Caco-2 (cell line): ENCODE measurements around the gene COL25A1. TPM values are rescaled to one million over a fixed set of nuclear protein-coding genes. Genes with fewer than 3 reads are reported as not detected.

Experiments
- BruUV-seq: library from RNA; stranded (reverse); fragments of 400-500 nt; replicated peaks from 2 replicates; lab custom pipeline; 2021; lab: Mats Ljungman, UMichigan
- CTCF ChIA-PET: fragments of 300-600 bp; sonication (Branson Sonifier 250); formaldehyde crosslinking; loops from one replicate; lab custom pipeline; 2022; ENCODE audit warnings: antibody characterized with exemption; lab: Charles Lee
- POLR2A ChIA-PET: fragments of 300-600 bp; sonication (Branson Sonifier 250); formaldehyde crosslinking; loops from one replicate; lab custom pipeline; 2022; ENCODE audit warnings: antibody characterized with exemption; lab: Charles Lee
- DNase-seq, 2 experiments: peaks; one replicate each; pipeline versions ENCODE4 v3.0.0 to v3.0.0-alpha.2; 2020 to 2022
- H3K27me3 ChIP-seq: replicated peaks from 2 replicates; pipeline ENCODE4 v1.6.0; 2011; ENCODE audit warnings: low read length; ENCODE audit not compliant: control insufficient read depth, insufficient read depth
- H3K36me3 ChIP-seq: 2 replicates; pipeline ENCODE4 v1.5.1; 2011; ENCODE audit warnings: low read length; ENCODE audit not compliant: control insufficient read depth, insufficient read depth
- H3K4me1 ChIP-seq: fragments of 250-450 bp; sonication (Bioruptor Pico); 2 replicates; pipeline ENCODE4 v1.5.1; 2020; ENCODE audit warnings: mild to moderate bottlenecking
- H3K4me3 ChIP-seq: 2 replicates; pipeline ENCODE4 v1.5.1; 2011; ENCODE audit warnings: low read depth, mild to moderate bottlenecking, control low read depth, low read length
- H3K9me3 ChIP-seq: fragments of 250-450 bp; sonication (Bioruptor Pico); 2 replicates; pipeline ENCODE4 v1.5.1; 2020; ENCODE audit warnings: mild to moderate bottlenecking, moderate library complexity
- H3K27ac Mint-ChIP-seq: one replicate; pipeline ENCODE4 v1.8.0; 2022; ENCODE audit warnings: mixed read lengths; ENCODE audit not compliant: unreplicated experiment
- H3K27me3 Mint-ChIP-seq: one replicate; pipeline ENCODE4 v1.8.0; 2022; ENCODE audit warnings: mixed read lengths; ENCODE audit not compliant: insufficient read depth, unreplicated experiment
- H3K36me3 Mint-ChIP-seq: one replicate; pipeline ENCODE4 v1.8.0; 2022; ENCODE audit warnings: mild to moderate bottlenecking, mixed read lengths; ENCODE audit not compliant: insufficient read depth, unreplicated experiment
- H3K4me1 Mint-ChIP-seq: one replicate; pipeline ENCODE4 v1.8.0; 2022; ENCODE audit warnings: low read depth, mixed read lengths; ENCODE audit not compliant: unreplicated experiment
- H3K4me3 Mint-ChIP-seq: one replicate; pipeline ENCODE4 v1.8.0; 2022; ENCODE audit warnings: mild to moderate bottlenecking, moderate library complexity, mixed read lengths; ENCODE audit not compliant: unreplicated experiment
- H3K9me3 Mint-ChIP-seq: one replicate; pipeline ENCODE4 v1.8.0; 2022; ENCODE audit warnings: mixed read lengths; ENCODE audit not compliant: unreplicated experiment
- CTCF ChIP-seq, 2 experiments: fragments of 200-600 bp in 1 of 2; IDR thresholded peaks; 1 replicate in 1 of 2; 2 replicates in 1 of 2; pipeline versions ENCODE4 v1.5.1 to v1.8.0; 2011 to 2022; ENCODE audit warnings: antibody characterized with exemption in 1 of 2, control low read depth in 1 of 2, inconsistent platforms in 1 of 2, low read depth in 1 of 2, low read length in 1 of 2, mild to moderate bottlenecking in 1 of 2, moderate library complexity in 1 of 2; ENCODE audit not compliant: insufficient read depth in 1 of 2, severe bottlenecking in 1 of 2, unreplicated experiment in 1 of 2
- intact Hi-C: fragments of 100-400 bp; cut with micrococcal nuclease; formaldehyde crosslinking; loops from one replicate; pipeline ENCODE4 v1.10.0; 2022; ENCODE audit not compliant: unreplicated experiment
- total RNA-seq: library from RNA; stranded (reverse); gene quantifications from 2 replicates; pipeline ENCODE4 v1.2.3, GENCODE V29; 2022

The COL25A1 gene
- total RNA-seq, 1 experiment from 2014 or later: not detected

- Mint-ChIP-seq H3K9me3 (no peaks in the 10 kb centered on the region), H3K27ac (no peak overlapping the region), H3K4me1 (no peaks in the 10 kb centered on the region), H3K4me3 (no peak overlapping the region), H3K27me3 (no peaks in the 10 kb centered on the region), H3K36me3 (no peaks in the 10 kb centered on the region)
- intact Hi-C loops: no loop called here
- no peak for DNase-seq
- no peaks in the 10 kb centered on the region for H3K9me3 ChIP-seq
- no TSS peak for BruUV-seq
- H3K4me1 ChIP-seq: no peaks in the 10 kb centered on the region
- H3K27me3 ChIP-seq: no peaks in the 10 kb centered on the region; the same call in 1 of the 2 replicates
- CTCF ChIA-PET: no interaction called here
- TF ChIP-seq CTCF (IDR thresholded peaks at IDR 0.05; ENCODE audit: insufficient read depth in 1 of 2, low read depth in 1 of 2, low read length in 1 of 2, severe bottlenecking in 1 of 2, unreplicated experiment in 1 of 2): no peak
- POLR2A ChIA-PET: no interaction called here
- H3K36me3 ChIP-seq: no peaks in the 10 kb centered on the region
- H3K4me3 ChIP-seq: no peak overlapping the region
These were observed 73.4 kb downstream of the COL25A1 start for GRCh38 chr4:109229028-109229427.

GRCh38 chr4:109218288-109218687, 84.2 kb downstream of the COL25A1 start:
- Mint-ChIP-seq H3K27ac (no peak overlapping the region), H3K9me3 (no peaks in the 10 kb centered on the region), H3K4me1 (no peaks in the 10 kb centered on the region), H3K27me3 (peaks cover 6% of the 10 kb centered on the region), H3K36me3 (no peaks in the 10 kb centered on the region), H3K4me3 (no peak overlapping the region)
- Histone ChIP-seq H3K36me3 (no peaks in the 10 kb centered on the region), H3K4me1 (no peaks in the 10 kb centered on the region), H3K4me3 (no peak overlapping the region), H3K27me3 (no peaks in the 10 kb centered on the region), H3K9me3 (no peaks in the 10 kb centered on the region)
- no peak for DNase-seq
- ChIA-PET POLR2A (no interaction called here), CTCF (no interaction called here)
- BruUV-seq: no TSS peak
- intact Hi-C loops: no loop called here
- TF ChIP-seq CTCF (IDR thresholded peaks at IDR 0.05; ENCODE audit: insufficient read depth in 1 of 2, low read depth in 1 of 2, low read length in 1 of 2, severe bottlenecking in 1 of 2, unreplicated experiment in 1 of 2): no peak

DNA sequence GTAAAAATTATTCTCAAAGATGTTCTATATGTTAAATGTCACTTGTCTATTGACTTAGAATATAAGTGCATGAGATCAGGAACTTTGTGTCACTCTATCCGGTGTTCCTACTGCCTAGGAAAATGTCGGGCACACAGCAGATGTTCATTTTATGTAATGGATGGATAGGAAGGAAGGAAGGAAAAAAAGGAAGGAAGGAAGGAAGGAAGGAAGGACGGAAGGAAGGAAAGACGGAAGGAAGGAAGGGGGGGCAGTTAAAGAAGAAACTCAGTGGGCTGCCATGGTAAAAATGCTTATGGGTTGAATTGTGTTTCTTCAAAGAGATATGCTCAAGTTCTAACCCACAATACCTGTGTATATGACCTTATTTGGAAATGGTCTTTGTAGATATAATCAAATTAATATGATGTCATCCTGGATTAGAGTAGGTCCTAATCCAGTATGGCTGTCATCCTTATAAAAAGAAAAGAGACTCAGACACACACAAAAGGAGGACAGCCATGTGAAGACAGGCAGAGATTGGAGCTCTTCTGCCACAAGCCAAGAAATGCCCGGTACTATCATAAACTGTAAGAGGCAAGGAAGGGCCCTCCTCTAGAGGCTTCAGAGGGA, 86.3 kb downstream of the COL25A1 start:
- intact Hi-C loops: no loop called here
- CTCF ChIA-PET: no interaction called here
- TF ChIP-seq CTCF (IDR thresholded peaks at IDR 0.05; ENCODE audit: insufficient read depth in 1 of 2, low read depth in 1 of 2, low read length in 1 of 2, severe bottlenecking in 1 of 2, unreplicated experiment in 1 of 2): no peak
- DNase-seq: no peak
- POLR2A ChIA-PET: no interaction called here
- Histone ChIP-seq H3K27me3 (no peaks in the 10 kb centered on the region), H3K4me1 (no peaks in the 10 kb centered on the region), H3K9me3 (no peaks in the 10 kb centered on the region), H3K36me3 (no peaks in the 10 kb centered on the region), H3K4me3 (no peak overlapping the region)
- Mint-ChIP-seq H3K4me3 (no peak overlapping the region), H3K36me3 (no peaks in the 10 kb centered on the region), H3K27me3 (peaks cover 6% of the 10 kb centered on the region), H3K4me1 (no peaks in the 10 kb centered on the region), H3K27ac (no peak overlapping the region), H3K9me3 (no peaks in the 10 kb centered on the region)
- BruUV-seq: no TSS peak
